OCI-LY7 (cell line): Measurements from ENCODE around the gene SLC24A4.

Experiments used
- EZH2phosphoT487 ChIP-seq: fragments of 200-600 bp; sonication (generic); IDR thresholded peaks from 2 replicates; pipeline ENCODE4 v1.6.1; 2018; ENCODE audit warnings: low read depth, borderline replicate concordance, mild to moderate bottlenecking, mixed run types, antibody characterized with exemption, low read length, moderate library complexity, mixed read lengths
- TF ChIP-seq, protein P1 (sequence below): fragments of 200-600 bp; sonication (generic); conservative IDR thresholded peaks from 2 replicates; pipeline ENCODE4 v1.5.1; 2014; ENCODE audit warnings: mild to moderate bottlenecking, antibody characterized with exemption, low read length, moderate library complexity, mixed read lengths

GRCh38 chr14:92496191-92496857 is 173.4 kb downstream of the SLC24A4 start:
- TF ChIP-seq, protein P1, sequence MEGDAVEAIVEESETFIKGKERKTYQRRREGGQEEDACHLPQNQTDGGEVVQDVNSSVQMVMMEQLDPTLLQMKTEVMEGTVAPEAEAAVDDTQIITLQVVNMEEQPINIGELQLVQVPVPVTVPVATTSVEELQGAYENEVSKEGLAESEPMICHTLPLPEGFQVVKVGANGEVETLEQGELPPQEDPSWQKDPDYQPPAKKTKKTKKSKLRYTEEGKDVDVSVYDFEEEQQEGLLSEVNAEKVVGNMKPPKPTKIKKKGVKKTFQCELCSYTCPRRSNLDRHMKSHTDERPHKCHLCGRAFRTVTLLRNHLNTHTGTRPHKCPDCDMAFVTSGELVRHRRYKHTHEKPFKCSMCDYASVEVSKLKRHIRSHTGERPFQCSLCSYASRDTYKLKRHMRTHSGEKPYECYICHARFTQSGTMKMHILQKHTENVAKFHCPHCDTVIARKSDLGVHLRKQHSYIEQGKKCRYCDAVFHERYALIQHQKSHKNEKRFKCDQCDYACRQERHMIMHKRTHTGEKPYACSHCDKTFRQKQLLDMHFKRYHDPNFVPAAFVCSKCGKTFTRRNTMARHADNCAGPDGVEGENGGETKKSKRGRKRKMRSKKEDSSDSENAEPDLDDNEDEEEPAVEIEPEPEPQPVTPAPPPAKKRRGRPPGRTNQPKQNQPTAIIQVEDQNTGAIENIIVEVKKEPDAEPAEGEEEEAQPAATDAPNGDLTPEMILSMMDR = no peak
- TF ChIP-seq EZH2phosphoT487 = no peak
